ENCODE results near the gene SIGLEC5. TPM values are rescaled to one million over a fixed set of nuclear protein-coding genes. Genes with fewer than 3 reads are reported as not detected.

SIGLEC5 gene
- total and polyA plus RNA-seq, 8 donors, result 0.58 to 1.8 (median 1.2) TPM; not detected in 5

GRCh38 chr19:51614789-51615188 lies 15.4 kb downstream of the SIGLEC5 start:
- Histone ChIP-seq H3K4me1 (no peaks in the 10 kb centered on the region), H3K27ac (no peak overlapping the region), H3K36me3 (no peaks in the 10 kb centered on the region), H3K4me3 (no peak overlapping the region), H3K9me3 (peaks cover 0 to 11% (median 8%) of the 10 kb centered on the region in 4 donors), H3K27me3 (peaks cover 0 to 39% (median 0%) of the 10 kb centered on the region in 3 donors)
- TF ChIP-seq POLR2A (IDR thresholded peaks at IDR 0.05) (no peak), POLR2AphosphoS5 (IDR thresholded peaks at IDR 0.05) (no peak), EP300 (IDR thresholded peaks at IDR 0.05) (no peak), CTCF (IDR thresholded peaks at IDR 0.05) (no peak)
- intact Hi-C loops (cut with DNase I; ENCODE audit: low total_unique reads), result no loop called here
- WGBS, 5 donors, result 60 to 67% (median 62%) methylated on average over 5 of the region's 5 CpGs
- DNase-seq, result no peak

- Histone ChIP-seq H3K4me1 (no peaks in the 10 kb centered on the region), H3K27me3 (peaks cover 0 to 35% (median 0%) of the 10 kb centered on the region in 3 donors), H3K27ac (no peak overlapping the region), H3K36me3 (no peaks in the 10 kb centered on the region), H3K4me3 (no peak overlapping the region), H3K9me3 (peaks cover 0 to 11% (median 8%) of the 10 kb centered on the region in 4 donors)
- 67 to 81% (median 75%) methylated on average over 1 of the region's 1 CpG for WGBS, 5 donors
- intact Hi-C loops (cut with DNase I; ENCODE audit: low total_unique reads), result no loop called here
- TF ChIP-seq POLR2A (IDR thresholded peaks at IDR 0.05) (no peak), CTCF (IDR thresholded peaks at IDR 0.05) (no peak), EP300 (IDR thresholded peaks at IDR 0.05) (no peak), POLR2AphosphoS5 (IDR thresholded peaks at IDR 0.05) (no peak)
- DNase-seq, result no peak
These were observed 19.6 kb downstream of the SIGLEC5 start for GRCh38 chr19:51610576-51610975.

GRCh38 chr19:51607920-51608562 lies 22.2 kb downstream of the SIGLEC5 start:
- no peaks in the 10 kb centered on the region for H3K36me3 ChIP-seq
- TF ChIP-seq POLR2A (IDR thresholded peaks at IDR 0.05) (no peak), EP300 (IDR thresholded peaks at IDR 0.05) (no peak), POLR2AphosphoS5 (IDR thresholded peaks at IDR 0.05) (no peak), CTCF (IDR thresholded peaks at IDR 0.05) (peak in 3 of 7 experiments; percentile 10 to 23 (median 14))
- peaks cover 0 to 8% (median 6%) of the 10 kb centered on the region in 4 donors for H3K9me3 ChIP-seq
- peak; percentile 75 to 82 for DNase-seq
- intact Hi-C loops (cut with DNase I; ENCODE audit: low total_unique reads), result no loop called here
- 23 to 32% (median 29%) methylated on average over 13 of the region's 13 CpGs for WGBS, 5 donors
- H3K27me3 ChIP-seq, result peaks cover 0 to 12% (median 0%) of the 10 kb centered on the region in 3 donors
- H3K4me1 ChIP-seq, result no peaks in the 10 kb centered on the region
- no peak overlapping the region for H3K27ac ChIP-seq
- no peak overlapping the region for H3K4me3 ChIP-seq

- 55 to 66% (median 62%) methylated on average over 6 of the region's 6 CpGs for WGBS, 5 donors
- Histone ChIP-seq H3K27ac (no peak overlapping the region), H3K4me3 (no peak overlapping the region), H3K4me1 (no peaks in the 10 kb centered on the region), H3K9me3 (no peaks in the 10 kb centered on the region), H3K36me3 (no peaks in the 10 kb centered on the region), H3K27me3 (peaks cover 0 to 6% (median 0%) of the 10 kb centered on the region in 3 donors)
- intact Hi-C loops (cut with DNase I; ENCODE audit: low total_unique reads), result no loop called here
- TF ChIP-seq CTCF (IDR thresholded peaks at IDR 0.05) (no peak), EP300 (IDR thresholded peaks at IDR 0.05) (no peak), POLR2AphosphoS5 (IDR thresholded peaks at IDR 0.05) (no peak), POLR2A (IDR thresholded peaks at IDR 0.05) (no peak)
- DNase-seq, result peak in 1 of 2 donors; percentile 21
These were observed 23.1 kb downstream of the SIGLEC5 start for GRCh38 chr19:51607077-51607476.
